NCI-H2196 (cell line): ENCODE data around the gene SUSD1.
"Not testable (repeated sequence)": the region's sequence is repeated elsewhere in the genome, so short reads cannot be mapped to it uniquely, and the experiment has no call there.

Experiments used
- DNase-seq: peaks from one replicate; lab custom pipeline; 2025; ENCODE audit not compliant: unreplicated experiment; lab: John Stamatoyannopoulos, UW

Gene SUSD1

DNA sequence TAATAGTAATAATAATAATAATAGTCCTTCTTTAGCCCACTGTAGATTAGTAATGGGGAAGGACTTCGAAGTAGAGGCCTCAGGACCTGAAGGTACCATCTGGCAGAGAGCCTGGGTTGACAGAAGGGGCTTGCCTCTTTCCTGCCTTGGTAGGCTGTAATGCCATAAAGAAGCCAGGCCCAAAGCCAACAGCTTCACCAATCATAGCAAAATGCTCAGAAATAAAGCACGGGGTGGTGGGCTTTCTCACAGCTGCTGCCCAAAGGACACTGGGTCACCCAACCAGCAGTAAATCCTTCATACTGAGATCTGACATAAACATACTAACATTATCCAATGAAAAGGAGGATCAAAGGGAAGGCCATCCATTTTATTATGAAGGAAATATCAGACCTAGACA is 70.7 kb downstream of the SUSD1 start:
- no peak for DNase-seq

DNA sequence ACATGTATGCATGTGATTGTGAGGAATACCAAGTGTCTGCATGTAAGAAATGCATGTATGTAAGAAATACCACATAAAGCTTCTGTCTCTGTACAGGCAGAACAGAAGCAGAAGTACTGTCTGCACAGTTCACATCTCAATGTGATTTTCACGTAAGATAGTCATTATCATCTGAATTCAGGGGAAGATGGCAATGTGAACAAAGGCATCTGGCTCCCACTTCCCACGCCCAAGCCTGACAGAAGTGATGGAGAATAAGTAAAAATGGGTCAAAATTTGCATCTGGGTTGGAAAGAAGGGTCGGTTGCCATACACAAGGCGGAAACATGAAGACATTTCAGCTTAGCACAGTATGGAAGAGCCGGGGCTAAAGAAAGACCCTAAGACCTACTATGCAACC is 71.7 kb downstream of the SUSD1 start:
- no peak for DNase-seq

DNA sequence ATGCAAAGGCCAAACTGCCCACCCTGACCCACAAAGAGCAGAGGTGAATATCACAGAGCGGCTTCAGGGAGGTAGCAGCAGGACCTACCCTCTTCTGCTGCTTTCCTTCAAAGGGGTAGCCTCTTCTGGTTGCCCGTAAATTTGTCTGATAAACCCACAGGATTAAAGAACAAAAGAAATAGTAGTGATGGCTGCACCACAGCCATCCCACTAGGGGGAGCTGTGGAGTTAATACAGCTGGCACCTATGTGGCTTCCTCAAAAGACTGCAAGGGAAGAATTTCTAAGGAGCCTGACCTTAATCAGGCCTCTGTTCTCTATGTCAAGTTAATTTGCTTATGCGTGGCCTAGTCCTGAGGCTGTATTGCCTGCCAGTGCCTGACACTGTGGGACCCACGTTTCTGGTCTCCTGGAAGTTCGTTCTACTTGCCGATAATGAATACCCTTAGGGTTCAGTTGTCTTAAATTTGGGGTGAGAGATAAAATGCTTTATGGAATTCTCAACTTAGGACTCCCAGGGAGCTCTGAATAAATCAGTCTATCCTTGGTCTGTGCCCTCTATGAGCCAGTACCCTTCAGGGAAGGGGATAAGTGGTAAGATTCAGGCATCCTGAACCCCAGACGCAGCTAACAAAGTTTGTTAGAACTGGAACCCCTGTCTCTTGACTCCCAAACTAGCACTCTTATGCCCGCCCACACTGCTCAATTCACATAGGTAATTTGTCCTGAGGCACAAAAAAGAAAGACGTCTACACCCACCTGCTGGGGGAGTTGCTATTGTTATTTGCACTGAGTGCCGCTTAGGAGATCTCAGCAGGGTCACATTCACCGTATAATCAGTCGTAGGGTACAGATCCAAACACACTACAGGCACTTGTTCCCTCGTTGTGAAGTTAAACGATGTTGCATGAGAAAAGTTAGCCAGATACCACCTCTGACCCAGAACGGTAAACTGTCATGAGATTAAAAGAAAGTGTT is 77.1 kb downstream of the SUSD1 start:
- DNase-seq: peak; percentile 71

DNA sequence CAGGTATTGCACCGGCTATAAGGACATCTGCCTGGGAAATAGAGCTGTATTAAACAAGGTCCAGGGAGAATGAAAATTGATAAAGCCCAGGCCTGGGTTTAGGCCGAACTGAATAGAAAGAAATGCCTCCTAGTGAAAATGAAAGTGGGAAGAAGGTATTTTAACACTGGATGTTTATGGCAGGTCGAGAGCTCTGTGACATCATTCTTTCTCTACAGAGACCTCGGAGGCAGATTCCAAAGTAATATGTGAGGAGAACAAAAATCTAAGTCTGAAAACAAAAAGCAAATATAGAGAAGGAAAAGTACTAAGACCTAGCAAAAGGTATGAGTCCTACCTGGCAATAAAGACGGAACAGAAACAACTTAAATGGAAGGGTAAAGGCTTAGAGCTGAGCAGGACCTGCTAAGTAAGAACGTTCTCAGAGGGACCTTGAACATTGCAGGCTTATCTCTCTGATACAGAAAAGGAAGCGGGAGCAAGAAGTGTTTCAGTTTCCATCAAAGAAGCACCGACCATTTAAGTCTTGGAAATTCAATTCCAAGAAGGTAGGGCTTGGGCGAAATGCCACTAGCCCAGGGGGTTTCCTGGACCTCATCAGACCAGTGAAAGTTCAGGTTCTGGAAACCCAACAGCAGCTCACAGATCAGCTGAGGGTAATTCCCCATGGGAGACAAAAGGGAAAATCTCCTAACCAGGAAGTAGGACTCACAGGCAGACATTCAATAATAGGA is 80.0 kb downstream of the SUSD1 start:
- no peak for DNase-seq

DNA sequence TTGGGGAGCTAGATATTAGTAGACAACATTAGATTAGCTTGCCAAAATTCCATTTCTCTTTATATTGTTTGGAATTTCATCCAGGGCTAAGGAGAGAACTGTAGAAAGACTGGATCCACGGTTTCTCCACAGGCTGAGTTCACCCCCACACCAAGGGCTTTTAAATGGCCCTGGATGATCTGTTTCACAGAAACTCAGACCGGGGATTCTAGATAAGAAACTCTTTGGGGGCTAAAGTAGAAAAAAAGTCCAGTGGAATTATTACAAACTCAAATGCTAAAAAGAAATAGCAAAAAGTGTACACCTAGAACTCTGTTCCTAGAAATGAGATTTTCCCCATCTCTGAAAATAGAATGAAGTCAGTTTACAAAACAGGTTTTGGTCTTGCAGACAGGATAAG is 80.9 kb downstream of the SUSD1 start:
- no peak for DNase-seq

DNA sequence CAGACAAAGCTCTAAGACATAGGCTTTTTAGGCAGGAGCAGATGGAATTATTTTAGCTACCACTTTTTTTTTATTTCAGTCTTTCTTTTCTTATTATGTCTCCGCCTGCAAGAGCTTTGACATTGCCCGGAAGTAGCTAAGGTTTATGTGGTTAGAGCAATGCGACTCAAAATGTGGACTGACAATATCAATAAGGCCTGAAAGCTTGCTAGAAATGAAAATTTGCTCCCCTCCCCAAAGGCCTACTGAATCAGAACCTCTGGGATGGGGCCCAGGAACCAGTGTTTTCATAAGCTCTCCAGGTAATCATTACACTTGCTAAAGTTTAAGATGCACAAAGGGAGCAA is 81.3 kb downstream of the SUSD1 start:
- no peak for DNase-seq

DNA sequence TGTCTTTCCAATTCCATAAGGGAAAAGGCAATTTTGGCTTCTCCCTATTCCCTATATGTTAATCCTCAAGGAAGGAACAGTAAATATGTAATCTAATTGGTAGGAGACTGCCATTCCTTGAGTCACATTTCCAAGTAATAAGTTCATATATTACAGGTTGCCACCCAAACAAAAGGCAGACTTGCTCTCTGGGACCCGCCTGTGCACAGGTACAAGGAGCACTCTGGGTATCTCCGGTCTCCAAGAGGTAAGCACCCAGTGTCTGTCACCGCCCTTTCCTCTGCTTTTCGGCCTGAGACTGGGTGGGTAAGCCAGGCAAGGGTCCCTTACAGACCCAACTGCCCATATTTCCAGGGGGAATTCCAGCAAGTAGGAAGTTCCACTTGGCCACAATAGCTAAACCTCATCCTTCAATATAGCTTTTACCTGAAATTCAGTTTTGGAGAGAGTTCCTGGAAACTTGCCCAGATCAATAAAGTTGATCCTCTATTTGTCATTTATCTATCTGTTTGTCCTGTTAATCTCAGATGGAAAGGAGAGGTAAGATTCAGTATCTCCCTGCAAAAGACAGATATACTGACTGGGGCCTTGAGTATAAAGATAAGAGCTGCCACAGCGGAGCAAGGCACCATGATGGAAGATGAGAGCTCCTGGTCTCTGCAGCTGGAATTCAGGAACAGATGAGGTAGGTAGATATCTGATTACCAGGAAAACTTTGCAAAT is 81.8 kb downstream of the SUSD1 start:
- no peak for DNase-seq

DNA sequence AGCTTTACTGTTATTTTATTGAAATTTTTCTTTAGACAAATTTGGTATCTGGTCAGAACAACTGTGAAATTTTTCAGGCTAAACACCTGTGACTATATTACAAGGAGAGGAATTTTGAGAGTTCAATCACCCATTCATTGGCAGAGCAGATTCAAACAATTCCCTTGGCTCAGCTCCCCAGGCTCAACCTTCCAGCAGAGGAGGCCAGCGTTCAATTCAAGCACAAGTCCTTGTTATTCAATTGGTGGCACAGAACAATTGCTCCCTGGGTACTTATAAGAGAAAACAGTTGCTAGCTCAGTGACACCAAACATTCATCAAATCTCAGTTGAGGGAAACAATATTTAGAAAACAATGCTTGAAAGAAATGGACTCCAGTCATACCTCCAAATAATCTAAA is 83.3 kb downstream of the SUSD1 start:
- DNase-seq: peak; percentile 38

DNA sequence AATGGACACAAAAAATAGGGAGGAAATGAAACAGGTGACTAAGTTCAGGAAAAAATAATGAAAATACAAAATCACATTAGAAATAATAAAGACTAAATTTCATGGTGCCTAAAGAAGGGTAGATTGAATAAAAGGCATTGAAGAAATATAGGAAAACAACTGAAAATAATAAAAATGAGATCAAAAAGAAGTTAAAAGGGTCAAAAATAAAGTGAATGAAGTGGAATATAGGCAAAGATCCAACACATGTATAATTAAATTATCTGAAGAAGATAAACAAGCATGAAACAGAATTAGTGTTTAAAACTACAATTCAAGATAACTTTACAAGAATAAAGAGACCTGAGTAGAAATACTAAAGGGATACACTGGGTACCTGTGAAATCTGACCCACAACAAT is 87.6 kb downstream of the SUSD1 start:
- no peak for DNase-seq

DNA sequence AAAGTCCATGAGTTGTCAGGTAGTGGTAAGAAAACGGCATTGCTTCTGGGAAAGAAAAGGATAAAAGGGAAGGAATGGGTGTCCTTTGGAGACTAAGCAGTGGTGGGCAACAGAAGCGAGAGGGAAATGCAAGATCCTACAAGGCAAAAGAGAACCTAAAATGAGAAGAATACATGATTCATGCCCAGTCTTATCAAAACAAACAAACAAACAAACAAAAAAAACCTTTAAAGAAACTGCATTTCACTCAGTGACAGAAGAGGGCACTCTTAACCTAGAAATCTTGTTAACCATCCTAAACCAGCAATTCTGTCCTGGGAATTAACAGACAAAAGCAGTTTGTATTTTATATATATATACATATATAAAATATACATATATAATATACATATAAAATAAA is 88.5 kb downstream of the SUSD1 start:
- peak; percentile 33 for DNase-seq

DNA sequence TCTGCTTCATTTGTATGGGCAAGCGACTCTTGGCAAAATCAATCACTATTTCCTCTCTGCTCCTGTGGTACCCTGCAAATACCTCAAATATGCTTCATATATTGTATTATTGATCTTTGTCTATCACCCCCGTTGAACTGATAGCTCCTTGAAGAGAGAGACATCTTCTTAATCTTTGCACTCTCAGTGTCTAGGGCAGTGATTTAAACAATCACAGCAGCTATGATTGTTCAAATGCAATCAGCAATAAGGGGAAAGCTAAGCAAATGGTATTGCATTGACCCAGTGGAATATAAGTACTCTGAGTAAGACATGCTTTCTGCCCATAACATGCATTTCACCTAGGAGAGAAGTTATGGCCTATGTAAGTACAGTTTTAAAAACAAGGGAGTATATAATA is 90.2 kb downstream of the SUSD1 start:
- no peak for DNase-seq

DNA sequence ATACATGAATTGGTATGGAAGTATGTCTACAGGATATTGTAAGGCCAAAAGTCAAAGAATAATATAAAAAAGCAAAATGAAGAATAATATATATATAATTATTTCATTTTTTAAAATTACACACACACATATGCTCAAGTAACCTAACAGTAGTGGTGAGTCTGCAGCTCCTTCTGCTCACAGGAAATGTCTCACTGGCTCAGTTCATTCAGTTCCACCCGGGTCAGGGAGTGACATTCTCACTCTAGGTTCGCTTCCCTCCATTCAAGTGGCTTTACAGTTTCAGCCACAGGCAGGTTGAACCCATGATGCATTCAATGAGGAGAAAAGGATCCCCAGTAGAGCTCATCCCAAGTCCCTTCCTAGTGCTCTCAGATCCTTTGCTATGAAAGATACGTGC is 90.8 kb downstream of the SUSD1 start:
- DNase-seq: no peak

DNA sequence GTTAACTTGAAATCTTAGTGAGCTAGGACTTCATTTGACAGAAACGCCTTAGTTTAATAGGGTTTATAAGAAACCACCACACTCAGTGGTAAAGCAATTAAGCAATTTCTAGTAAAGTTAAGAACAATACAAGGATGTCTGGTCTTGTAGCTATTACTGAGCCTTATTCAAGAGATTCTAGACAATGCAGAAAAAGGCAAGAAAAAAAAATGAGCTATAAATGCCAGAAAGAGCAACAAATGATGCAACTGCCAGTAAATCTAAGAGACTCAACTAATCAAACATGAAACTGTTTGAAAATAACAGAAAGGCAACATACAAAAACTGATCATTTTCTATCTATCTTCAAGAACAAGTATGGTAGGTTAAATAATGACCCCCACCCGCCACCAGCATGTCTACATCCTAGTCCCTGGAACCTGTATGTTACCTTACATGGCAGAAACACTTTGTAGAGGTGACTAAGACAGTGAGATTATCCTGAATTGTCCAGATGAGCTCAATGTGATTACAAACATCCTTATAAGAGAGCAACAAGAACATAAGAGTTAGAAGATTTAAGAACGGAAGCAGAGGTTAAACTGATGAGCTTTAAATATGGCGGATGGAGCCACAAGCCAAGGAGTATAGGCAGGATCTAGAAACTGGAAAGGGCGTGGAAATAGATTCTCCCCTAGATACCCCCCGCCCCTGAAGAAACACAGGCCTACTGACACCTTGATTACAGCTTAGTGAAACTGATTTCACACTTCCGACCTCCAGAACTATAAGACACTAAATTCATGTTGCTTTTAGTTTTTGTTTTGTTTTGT is 93.0 kb downstream of the SUSD1 start:
- DNase-seq: no peak

DNA sequence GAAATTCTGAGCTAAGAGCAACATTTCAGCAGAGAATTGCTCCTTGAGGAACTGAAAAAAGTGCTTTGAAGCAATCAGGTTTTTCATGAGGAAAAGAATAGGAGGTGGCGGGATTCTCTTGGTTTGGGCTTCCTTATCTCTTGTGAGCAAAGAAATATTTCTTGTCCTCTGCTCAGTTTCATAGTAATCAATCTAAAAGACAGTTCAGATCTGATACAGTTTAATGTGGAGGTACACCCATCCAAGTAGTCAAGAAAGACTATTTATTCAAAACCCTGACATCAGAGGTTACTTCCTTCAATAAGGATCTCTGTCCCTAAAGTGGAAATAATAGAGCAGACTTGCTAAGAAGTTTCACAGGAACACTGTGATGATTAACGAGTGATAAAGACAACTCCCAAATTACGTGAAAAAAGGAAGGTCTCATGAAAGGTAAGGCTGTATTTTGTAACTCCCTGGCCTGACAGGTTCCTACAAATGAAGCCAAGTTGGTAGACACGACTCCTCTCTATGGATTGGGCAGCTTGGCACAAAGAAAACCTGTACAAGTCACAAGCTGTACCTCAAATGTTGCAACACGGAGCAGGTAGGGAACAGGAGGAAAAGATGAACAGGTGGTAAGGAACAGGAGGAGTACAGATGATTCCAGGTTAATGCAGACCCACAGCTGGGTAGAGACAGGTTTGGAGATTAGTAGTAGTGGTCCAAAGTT is 94.1 kb downstream of the SUSD1 start:
- no peak for DNase-seq

DNA sequence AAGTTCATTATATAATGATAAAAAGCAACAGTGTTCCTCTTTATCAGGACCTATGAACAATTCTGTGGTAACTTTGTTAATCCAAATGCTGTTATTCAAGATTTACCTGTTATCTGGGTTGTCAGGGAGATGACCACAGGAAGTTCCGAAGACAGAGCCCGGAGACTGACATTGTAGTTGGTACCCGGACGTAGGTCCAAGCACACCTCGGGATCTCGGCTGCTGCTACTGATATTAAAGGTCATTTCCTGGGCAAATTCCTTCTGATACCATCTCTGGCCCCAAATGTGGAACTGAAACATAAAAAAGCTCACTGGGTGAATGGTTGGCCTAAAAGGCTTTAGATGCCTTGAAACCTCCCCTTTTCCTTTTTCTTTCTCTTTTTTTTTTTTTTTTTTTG is 96.7 kb downstream of the SUSD1 start:
- DNase-seq: no peak

DNA sequence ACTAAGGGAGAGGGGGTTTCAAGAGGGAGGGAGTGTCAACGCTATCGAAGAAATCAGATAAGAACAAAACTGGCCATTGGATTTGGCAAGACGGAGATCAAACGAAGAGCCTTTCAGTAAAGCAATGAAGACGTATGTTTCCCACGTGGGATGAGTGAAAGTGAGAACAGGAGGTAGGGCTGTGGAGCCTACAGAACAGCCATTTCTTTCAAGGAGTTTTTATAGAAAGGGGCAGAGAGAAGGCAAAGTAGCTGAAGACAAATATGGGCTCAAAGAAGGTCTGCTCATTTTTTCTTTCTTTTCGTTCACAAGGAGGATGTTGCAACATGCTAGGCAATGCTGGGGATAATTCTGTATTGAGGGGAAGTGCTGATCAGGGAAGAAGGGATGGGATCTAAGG is 98.3 kb downstream of the SUSD1 start:
- DNase-seq: no peak

DNA sequence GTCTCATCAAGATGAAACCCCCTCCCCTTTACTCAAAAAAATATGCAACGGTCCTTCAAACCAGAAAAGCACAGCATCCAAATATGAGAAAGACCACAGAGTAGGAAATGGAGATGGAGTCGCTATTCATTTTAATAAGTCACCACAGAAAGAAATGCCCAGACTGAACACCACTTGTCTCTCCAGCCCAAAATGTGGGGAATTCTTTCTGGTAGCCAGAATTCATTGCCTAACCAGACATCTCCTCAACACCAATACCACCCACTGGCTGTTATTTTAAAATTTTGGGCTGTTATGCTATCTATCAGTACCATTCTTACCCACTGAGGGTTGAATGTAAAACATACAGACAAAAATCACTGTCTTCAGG is 100.1 kb downstream of the SUSD1 start:
- DNase-seq: no peak

DNA sequence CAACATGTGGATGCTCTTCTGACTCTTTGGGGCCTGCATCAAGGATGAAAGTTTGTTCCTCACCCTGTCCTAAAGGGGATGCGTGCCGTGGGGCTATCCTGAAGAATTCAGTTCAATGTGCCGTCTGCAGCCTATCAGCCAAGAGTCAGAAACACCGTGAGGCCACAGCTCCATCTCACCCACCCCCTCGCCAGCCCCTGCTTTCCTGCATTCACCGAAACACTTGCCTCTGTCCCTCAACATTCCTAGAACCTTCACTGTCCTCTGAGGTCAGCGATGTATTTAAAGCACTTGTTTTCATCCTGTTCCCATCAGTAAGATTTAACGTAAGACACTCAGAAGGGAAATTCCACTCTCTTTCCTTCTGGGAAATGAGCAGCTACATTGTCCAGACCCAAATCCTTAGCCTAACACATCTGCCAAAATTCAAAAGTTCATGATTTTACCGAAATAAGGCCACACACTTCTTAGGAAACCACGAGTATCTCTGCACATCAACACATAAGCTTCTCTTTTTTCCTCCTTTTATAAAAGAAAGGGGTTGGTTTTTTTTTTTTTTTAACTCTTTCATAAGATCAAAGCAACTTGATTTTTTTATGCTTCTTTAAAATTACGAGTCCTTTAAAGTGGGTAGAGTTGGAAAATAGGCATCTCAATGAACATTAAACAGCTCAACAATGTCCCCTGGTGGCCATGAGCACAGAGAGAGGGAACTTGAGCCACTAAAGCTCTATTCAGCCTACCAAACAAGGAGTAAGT is 100.7 kb downstream of the SUSD1 start:
- peak; percentile 66 for DNase-seq

DNA sequence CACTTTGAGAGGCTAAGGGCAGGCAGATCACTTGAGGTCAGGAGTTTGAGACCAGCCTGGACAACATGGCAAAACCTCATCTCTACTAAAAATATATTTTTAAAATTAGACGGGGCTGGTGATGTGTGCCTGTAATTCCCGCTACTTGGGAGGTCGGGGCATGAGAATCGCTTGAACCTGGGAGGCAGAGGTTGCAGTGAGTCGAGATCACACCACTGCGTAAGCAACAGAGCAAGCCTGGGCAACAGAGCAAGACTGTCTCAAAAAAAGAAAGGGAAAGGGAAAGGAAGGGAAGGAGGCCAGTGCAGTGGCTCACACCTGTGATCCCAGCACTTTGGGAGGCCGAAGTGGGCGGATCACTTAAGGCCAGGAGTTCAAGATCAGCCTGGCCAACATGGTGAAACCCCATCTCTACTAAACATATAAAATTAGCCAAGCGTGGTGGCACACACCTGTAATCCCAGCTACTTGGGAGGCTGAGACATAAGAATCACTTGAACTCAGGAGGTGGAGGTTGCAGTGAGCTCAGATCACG is 101.4 kb downstream of the SUSD1 start:
- not testable (repeated sequence) for DNase-seq
